ENCODE data around the gene FRY.

- TF ChIP-seq HCFC1 (IDR thresholded peaks at IDR 0.05; ENCODE audit: low read depth, low read length) = no peak
- no peak for TF ChIP-seq BRD4 (IDR thresholded peaks at IDR 0.05)
- no peak for TF ChIP-seq MAZ (CRISPR knock-in tag; conservative IDR thresholded peaks at IDR 0.05 in 1 of 2, IDR thresholded peaks at IDR 0.05 in 1 of 2)
Measured at GRCh38 chr13:32285633-32285965, 254.0 kb downstream of the FRY start.

All from K562 (cell line).